ENCODE measurements around the gene XCL2.

Gene XCL2

DNA sequence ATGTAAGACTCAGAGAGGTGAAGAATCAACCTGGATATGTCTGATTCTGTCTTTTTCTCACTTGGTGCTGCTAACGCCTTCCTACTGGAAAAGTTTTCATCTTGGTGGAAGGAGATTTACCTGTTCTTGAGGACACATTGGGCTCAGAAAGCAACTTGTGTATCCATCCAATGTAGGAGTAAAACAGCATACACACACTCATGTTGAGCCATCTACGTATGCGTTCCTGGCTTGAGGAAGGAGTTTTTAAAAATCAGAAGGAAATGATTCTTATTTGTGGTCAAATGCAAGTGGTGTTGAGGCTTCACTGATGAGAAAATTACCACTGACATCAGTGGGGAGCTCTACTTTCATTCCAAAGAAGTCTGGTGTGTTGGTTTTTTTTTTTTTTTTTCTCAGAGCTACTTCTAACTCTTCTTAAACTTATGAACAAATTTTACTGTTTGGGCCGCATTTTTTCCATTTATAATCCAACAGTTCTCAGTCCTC, 25.6 kb downstream of the XCL2 start:
- no peak for DNase-seq (ENCODE audit: low read depth in 3 of 3, low spot score in 1 of 3)

DNA sequence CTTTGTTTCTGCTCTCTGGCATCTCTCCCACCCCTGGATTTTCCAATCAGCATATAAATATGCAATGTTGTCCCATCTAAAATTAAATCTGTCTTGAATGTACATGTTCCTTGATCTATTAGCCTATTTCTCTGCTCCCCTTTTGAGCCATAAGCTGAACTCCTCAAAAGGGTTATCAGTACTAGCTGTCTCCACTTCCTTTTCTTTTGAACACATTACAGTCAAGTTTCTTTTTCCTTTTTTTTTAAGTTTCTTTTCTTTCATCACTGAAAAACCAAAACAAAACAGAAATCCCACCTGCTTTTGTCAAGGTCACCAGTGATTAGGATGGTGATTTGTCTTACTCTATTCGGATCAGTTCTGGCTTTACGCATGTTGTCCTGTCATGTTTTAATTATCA, 29.3 kb downstream of the XCL2 start:
- DNase-seq (ENCODE audit: low read depth in 3 of 3, low spot score in 1 of 3): no peak

DNA sequence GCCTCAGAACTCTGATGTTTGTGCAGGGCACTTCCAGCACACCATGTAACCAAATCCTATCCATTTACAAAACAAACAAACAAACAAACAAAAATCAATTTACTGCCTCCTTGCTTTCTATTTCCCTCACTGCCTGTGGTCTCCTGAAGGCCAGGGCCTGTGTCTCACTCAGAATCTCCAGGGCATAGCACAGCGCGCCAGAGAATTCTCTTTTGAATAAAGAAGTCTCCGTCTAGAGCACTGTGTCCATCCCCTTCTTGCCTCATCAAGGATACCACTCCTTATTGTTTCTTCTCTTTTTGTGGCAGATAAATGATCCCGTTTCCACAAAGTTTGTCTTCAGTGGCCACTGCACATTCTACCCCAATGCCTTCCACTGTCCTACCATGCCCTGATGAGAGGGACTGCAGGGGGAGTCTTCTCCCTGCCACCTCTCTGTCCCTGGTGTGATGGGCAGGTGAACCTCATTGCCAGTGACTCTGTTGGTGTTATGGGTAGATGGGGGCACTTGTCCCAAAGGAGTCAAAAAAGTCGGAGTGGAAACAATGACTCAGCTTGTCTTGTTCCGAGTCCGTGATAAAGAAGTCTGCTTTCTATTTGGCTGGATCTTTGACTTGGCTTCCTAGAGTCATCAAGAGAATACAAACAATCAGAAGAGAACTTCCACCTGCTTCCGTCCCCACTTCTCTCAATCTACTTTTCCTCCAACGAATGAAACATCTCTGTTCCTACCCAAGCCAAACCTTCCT, 30.0 kb downstream of the XCL2 start:
- DNase-seq (ENCODE audit: low read depth in 3 of 3, low spot score in 1 of 3): no peak

DNA sequence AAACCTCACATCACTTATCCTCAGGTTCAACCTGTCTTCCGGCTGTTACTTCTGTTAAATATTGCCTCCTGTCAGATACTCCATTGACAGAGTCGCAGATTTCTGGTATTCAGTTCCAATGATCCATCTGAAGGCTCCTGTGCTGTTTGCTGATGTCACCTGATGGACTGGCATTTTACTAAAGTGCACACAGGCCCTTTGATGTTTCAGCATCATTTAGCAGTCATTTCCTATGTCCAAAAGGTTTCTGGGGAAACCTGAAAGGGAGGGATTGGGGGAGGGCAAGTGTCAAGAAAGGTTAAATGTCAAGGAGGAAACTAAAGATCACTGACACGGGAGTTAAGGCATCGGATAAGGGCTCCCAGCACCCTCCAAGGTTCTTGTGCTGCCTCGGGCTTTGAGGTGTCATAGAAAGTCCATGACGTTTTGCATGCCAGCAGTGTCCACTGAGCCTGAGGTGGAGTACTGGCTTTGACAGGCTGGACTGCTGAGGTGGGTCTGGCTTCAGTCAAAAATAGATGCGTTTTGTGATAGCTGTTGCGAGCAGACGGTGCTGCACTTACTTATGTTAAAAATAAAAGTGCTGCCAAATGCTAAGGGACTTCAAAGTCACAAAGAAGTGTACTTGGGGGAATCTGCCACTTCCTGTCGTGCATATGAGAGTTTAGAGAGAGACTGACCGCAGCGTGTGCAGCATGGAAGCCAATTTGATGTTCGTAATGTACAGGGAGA, 30.8 kb downstream of the XCL2 start:
- no peak for DNase-seq (ENCODE audit: low read depth in 3 of 3, low spot score in 1 of 3)

DNA sequence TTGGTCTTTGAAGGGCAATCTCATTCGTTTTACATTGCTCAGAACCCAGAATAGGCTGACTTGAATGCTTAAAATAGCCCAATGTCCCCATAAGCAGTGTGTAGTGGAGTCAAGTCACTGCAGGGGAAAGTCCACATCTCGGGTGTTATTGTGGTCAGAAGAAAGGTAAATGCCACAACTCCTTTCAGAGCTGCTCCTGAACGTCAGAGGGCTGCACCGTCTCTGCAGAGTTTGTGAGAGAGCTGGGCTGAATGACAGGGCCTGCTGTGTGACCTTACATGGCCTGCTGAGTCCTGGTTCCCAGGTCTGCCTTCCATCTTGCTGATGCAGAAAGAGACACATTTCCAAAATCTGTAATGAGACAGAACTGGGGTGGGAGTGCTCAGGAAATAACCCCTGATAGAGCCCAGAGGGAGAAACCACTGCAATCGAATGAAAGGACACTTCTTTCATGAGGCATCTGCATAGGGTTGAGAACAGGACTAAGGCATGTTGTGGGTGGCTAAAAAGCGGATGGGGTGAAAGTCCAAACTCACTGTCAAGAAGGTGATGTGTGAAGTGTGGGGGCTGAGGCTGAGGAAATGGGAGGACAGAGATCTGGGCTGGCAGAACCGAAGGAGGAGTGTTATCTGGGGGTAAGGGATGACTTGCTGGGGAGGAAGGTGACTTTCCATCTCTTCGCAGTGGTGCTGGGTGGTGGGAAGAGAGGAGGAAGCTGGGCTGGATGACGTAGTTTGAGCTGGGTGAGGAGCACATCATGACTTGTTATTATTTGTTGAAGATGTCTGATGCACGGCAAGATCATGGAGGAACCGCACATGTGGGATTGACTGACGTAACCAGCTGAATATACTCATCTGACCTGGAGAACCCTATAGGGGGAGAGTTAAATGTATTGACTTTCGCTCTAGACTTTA, 33.7 kb downstream of the XCL2 start:
- DNase-seq (ENCODE audit: low read depth in 3 of 3, low spot score in 1 of 3): no peak

DNA sequence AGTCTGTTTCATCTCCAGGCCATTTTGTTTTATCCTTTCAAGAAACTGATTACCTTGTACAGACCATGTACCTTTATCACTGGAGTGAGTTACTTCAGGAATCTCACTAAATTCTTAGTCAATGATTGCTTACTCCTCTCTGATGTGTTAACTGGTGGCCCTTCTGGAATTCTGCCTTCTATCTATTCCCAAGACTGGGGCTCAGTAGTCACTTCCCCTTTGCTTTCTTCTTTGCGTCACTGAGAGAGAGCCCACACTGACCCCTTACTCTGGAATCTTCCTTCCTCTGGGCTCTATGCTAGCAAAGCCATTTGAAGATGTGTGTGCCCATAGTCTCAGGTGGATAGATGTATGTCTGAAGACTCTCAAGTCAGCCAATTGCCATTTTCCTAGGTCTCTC, 34.6 kb downstream of the XCL2 start:
- DNase-seq (ENCODE audit: low read depth in 3 of 3, low spot score in 1 of 3): no peak

DNA sequence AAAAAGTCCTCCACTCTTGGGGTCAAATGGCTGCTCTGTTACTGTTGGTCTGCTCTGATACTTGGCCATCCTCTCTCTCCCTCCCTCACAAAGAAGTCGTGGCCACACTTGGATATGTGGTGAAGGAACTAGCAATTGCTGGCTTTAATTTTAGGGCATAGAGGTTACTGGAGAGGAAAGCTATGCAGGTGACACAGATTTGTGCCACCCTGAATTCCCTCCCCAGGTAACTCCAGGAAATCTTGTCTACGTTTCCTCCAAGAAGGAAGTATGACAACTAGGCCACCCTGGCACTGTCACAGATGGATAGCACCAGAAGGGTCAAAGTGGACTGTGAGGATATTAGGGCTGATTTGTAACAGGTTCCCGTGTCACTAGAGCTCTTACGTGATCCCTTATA, 36.0 kb downstream of the XCL2 start:
- DNase-seq (ENCODE audit: low read depth in 3 of 3, low spot score in 1 of 3): no peak

DNA sequence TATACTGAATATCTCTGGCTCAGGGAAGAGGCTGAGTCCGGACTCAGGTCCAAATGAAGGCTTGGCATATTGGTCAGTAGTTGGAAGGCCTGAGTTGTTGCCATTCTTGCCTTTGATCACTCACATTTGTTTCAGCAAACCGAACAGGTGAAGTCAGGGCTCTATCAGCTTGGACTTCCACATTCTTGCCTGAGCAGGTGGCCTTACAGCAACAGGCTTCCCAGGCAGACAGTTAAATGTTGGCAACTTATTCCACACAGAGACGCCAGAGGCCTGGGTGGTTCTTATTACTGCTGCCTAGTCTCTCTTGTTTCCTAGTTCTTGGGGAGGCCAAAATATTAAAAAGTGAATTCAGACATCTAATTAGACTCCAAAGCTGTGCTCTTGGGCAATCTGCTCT, 36.6 kb downstream of the XCL2 start:
- no peak for DNase-seq (ENCODE audit: low read depth in 3 of 3, low spot score in 1 of 3)

DNA sequence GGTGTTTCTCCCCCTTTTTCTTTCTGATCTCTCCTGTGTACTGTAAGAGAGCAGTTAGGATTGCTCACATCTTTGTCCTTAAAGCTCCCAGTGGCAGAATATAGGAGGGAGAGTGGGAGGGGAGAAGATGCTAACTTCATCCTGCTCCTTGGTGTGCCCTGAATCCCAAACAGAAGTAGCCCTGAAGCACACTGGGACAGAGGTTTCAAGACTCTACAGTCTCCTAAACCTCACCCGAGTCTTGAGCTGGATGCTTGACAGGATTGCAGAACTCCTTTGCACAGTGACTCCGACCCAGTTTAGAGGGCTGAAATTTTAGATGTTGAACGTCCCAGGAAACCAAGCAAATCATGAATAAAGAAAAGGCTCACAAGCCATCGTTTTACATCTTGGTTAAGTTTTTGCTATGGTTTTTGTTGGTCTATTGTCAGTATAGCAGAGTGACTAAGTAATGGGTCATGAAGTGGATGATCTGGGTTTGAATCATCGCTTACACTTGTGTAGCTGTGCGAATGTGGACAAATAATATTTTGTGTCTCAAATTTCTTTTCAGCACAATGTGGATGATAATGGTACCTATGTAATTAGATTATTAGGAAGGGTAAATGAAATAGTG, 37.5 kb downstream of the XCL2 start:
- DNase-seq (ENCODE audit: low read depth in 3 of 3, low spot score in 1 of 3): no peak

DNA sequence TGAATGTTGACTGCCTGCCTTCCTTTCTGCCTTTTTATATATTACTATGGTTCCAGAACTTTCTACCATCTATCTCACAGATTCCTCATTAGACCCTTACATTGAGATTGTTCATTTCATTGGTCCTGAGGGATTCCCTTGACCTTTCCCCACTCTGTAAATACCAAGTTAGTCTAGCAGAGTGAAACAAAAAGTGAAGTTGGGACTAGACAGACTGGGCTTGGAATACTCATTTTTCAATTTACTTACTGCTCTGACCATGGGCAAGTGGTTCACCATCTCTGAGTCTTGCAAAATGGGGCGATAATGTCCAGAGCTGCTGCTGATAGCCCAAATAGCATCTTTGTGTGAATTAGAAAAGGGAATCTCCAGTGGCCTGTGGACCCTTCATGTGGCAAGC, 38.8 kb downstream of the XCL2 start:
- no peak for DNase-seq (ENCODE audit: low read depth in 3 of 3, low spot score in 1 of 3)

DNA sequence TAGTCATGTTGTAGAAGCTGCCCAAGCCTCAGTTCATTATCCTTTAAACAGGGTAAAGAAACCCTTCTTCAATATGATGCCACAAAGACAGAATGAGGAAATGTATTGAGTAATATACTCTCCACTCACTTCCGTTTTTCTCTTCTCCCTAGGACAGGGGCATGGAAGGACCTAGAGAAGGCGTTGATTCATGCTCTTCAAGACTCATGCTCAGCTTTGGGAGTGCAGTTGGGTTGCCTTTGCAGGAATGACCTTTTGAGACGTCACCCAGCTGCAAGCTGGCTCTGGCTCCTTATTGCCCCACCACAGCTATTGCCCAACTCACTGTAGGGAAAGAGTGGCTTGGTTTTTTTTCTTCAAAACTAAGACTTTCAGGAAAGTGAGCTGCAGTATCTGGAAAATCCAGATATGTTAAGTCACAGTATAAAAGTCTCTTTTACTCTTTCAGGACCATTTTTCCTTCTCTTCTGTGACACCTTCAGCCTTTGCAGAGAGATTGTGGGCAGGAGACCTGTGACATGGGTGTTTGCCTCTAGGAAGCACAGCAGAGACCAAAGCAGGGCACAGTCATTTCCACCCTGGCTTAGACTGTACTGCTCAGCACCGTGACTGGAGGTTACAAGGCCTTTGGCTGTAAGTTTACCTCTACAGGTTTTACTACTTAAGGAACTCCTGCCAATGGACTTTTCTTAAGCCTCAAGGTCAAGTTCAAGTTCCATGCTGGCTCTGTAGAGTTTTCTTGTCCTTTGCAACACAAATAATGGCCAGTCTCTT, 39.5 kb downstream of the XCL2 start:
- no peak for DNase-seq (ENCODE audit: low read depth in 3 of 3, low spot score in 1 of 3)

DNA sequence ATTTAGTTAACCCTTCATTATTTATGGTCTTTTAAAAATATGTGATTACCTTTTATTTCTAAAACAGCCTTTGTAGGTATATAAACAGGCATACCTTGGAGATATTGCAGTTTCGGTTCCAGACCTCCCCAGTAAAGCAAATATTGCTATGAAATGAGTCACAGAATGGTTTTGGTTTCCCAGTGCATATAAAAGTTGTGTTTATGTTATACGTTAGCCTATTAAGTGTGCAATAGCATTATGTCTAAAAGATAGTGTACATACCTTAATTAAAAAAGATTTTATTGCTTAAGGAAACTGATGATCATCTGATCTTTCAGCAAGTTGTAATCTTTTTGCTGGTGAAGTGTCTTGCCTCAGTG, 44.1 kb downstream of the XCL2 start:
- no peak for DNase-seq (ENCODE audit: low read depth in 3 of 3, low spot score in 1 of 3)

DNA sequence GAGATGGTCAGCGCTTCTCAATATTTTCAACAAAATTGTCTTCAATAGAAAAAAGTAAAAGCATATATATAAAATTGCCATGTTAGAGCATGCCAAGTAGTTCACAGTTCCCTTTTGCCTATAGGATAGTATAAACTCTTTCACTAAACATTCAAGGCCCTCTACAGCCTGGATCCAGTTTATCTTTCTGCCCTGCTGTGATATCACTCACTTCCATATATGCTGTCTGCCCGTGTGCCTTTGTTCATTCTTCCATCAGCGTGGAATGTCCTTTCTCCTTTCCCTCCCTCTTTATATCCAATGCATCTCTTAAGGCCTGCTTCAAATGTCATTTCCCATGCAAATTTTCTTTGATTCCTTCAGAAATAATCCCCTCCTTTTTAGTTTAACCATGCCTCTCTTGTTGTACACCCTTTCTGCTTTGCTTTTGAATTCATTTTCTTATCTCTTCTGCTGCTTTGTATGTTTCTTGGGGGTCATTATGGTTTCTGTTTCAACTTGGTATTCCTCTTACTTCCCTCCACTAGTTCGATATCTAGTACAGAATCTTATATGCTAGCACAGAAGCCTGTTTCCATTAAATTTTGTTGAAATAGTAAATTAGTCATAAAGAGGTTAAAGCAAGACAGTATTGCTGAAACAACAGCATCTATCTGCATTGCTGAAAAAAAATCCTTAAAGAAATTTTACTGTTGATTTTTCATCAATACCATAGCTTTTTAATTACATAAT, 44.7 kb downstream of the XCL2 start:
- no peak for DNase-seq (ENCODE audit: low read depth in 3 of 3, low spot score in 1 of 3)

DNA sequence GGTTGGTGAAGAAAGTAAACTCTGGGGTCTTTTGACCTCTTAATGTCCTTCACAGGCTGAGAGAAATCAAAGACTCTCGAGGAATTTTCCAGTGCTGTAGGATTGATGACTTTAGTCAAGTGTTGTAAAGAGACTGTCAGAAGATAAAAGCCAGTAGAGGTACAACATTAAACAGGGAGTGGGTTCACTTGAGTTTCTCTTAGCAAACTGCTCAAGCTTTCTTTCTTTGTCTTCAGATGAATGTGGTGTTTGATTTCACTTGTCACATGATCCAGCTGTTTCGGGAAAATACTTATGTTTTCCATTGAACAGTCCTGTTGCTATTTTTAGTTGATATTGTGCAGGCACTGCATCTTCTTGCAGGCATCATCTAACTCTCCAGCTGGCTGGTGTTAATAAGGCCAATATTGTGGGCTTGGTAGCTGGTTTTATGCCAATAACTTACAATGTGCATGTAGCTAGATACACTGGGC, 45.6 kb downstream of the XCL2 start:
- no peak for DNase-seq (ENCODE audit: low read depth in 3 of 3, low spot score in 1 of 3)

DNA sequence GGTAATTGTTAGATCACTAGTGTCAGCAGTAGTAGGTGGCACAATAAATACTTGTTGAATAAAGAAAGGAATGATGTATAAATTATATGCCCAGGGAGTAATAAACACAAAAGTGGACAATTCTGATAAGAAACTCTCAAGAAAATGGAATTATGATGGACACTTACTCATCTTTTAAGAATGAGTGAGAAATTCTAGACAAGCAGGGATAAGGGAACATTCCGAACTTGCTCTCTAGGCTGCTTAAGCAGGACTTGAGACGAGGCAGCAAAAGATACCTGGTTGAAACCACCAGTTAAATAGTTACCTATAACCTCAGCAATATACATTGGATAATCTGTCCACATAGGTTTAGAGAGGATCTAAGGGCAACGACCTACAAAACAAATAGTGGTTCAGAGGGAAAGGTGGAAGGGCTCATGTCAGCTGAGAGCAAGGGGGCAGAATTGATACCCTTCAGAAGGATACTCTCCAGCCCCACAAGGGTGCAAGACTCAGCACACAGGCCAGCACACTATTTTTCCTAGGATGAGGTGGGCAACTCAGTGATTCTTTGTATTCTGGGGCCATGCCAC, 46.3 kb downstream of the XCL2 start:
- DNase-seq (ENCODE audit: low read depth in 3 of 3, low spot score in 1 of 3): no peak

DNA sequence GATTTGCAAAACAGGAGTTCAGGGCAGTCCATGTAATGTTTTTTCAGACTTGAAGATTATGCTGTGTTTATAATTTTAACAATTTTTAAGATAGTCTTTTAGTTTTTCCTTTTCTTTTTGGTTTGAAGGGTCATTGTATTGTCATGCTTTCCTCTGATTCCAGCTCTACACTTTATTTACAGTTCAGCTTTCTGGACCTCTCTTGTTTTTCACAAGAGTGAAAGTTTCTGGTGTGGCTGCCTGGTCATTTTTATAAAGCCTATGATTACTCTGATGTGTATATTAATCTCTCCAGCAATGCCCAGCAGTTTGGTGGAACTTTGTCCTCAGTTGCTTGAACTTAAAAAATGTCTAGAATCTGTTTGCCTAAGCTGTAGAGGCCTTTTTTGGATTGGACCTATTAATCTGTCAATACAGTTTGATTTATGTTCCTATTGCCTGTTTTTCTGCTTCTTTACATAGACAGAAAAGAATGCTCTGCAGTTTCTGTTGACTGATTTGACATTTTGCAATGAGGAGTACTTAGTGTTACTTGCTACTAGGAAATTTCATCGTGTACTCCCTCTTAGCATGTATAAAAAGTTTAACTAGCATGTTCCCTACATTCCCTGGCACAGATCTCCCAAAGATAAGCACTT, 52.2 kb downstream of the XCL2 start:
- no peak for DNase-seq (ENCODE audit: low read depth in 3 of 3, low spot score in 1 of 3)
